Putamen (tissue), 1 donor: ENCODE data around the gene TNS1.
A peak's percentile ranks its signal among the peaks of the same experiment; 100 is the strongest.

ENCODE experiments used
- DNase-seq: peaks from one replicate; pipeline ENCODE4 v3.0.0-alpha.2; 2016; ENCODE audit warnings: low spot score

TNS1 gene

GRCh38 chr2:217849154-217849975 lies 153.4 kb downstream of the TNS1 start:
- no peak for DNase-seq

GRCh38 chr2:217848351-217848957 lies 154.3 kb downstream of the TNS1 start:
- no peak for DNase-seq

GRCh38 chr2:217847552-217848350 lies 155.0 kb downstream of the TNS1 start:
- DNase-seq: no peak

GRCh38 chr2:217847115-217847514 lies 155.7 kb downstream of the TNS1 start:
- no peak for DNase-seq

GRCh38 chr2:217846321-217846743 lies 156.5 kb downstream of the TNS1 start:
- DNase-seq: no peak

- DNase-seq: no peak
Observed at GRCh38 chr2:217845301-217845700, 157.5 kb downstream of the TNS1 start.

GRCh38 chr2:217844696-217845095 lies 158.1 kb downstream of the TNS1 start:
- DNase-seq: no peak

- no peak for DNase-seq
Observed at GRCh38 chr2:217843324-217843723, 159.5 kb downstream of the TNS1 start.

- DNase-seq: no peak
Observed at GRCh38 chr2:217842017-217842416, 160.8 kb downstream of the TNS1 start.

GRCh38 chr2:217840522-217840921 lies 162.3 kb downstream of the TNS1 start:
- no peak for DNase-seq

- no peak for DNase-seq
Observed at GRCh38 chr2:217839750-217840107, 163.1 kb downstream of the TNS1 start.

- DNase-seq: no peak
Observed at GRCh38 chr2:217839073-217839749, 163.6 kb downstream of the TNS1 start.

- peak; percentile 93 for DNase-seq
Observed at GRCh38 chr2:217838409-217838831, 164.4 kb downstream of the TNS1 start.

GRCh38 chr2:217837530-217837929 lies 165.3 kb downstream of the TNS1 start:
- DNase-seq: no peak

- DNase-seq: no peak
Observed at GRCh38 chr2:217836901-217837491, 165.8 kb downstream of the TNS1 start.

- DNase-seq: no peak
Observed at GRCh38 chr2:217835931-217836891, 166.6 kb downstream of the TNS1 start.

- DNase-seq: no peak
Observed at GRCh38 chr2:217834744-217835513, 167.9 kb downstream of the TNS1 start.

- no peak for DNase-seq
Observed at GRCh38 chr2:217834057-217834620, 168.7 kb downstream of the TNS1 start.

GRCh38 chr2:217833439-217833838 lies 169.4 kb downstream of the TNS1 start:
- no peak for DNase-seq
